Neural progenitor cell (in vitro differentiated cells): ENCODE measurements around the gene SALL3.

ENCODE experiments used
- EZH2 ChIP-seq: fragments of 200-600 bp; sonication (generic); IDR thresholded peaks from 2 replicates; pipeline ENCODE4 v1.6.1; 2017; ENCODE audit warnings: antibody characterized with exemption, mild to moderate bottlenecking, moderate library complexity
- TF ChIP-seq, protein P1 (sequence below): fragments of 200-600 bp; sonication (generic); IDR thresholded peaks from 2 replicates; pipeline ENCODE4 v1.5.1; 2017; ENCODE audit warnings: antibody characterized with exemption, mild to moderate bottlenecking

DNA sequence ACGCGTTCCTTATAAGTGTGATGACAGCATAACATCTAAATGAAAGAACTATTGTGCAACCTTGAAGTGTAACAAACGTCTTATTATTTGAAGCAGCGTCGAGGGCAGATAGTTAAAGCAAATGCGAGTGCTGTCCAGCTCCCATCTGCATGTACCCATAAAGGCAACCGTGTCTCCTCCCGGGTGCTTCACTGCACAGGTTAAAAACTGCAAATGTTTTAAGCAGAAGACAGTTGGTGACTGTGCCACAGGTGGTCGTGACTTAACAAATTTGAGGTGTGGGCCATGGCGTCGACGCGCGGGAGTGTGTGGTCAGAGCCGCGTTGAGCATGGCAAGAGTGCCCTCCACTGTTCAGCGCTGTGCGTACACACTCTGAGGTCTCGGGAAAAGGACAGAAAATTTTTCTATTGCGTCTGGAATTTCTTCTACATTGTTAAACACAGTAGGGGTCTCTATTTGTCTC, 6.4 kb downstream of the SALL3 start:
- TF ChIP-seq, protein P1, sequence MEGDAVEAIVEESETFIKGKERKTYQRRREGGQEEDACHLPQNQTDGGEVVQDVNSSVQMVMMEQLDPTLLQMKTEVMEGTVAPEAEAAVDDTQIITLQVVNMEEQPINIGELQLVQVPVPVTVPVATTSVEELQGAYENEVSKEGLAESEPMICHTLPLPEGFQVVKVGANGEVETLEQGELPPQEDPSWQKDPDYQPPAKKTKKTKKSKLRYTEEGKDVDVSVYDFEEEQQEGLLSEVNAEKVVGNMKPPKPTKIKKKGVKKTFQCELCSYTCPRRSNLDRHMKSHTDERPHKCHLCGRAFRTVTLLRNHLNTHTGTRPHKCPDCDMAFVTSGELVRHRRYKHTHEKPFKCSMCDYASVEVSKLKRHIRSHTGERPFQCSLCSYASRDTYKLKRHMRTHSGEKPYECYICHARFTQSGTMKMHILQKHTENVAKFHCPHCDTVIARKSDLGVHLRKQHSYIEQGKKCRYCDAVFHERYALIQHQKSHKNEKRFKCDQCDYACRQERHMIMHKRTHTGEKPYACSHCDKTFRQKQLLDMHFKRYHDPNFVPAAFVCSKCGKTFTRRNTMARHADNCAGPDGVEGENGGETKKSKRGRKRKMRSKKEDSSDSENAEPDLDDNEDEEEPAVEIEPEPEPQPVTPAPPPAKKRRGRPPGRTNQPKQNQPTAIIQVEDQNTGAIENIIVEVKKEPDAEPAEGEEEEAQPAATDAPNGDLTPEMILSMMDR: peak; percentile 84
- TF ChIP-seq EZH2: no peak
